Panc1 (cell line): ENCODE data around the gene CMIP. TPM values are rescaled to one million over a fixed set of nuclear protein-coding genes. Genes with fewer than 3 reads are reported as not detected.
A peak's percentile ranks its signal among the peaks of the same experiment; 100 is the strongest.

Experiments used
- ATAC-seq: fragments of 200-7000 bp; cut with Tn5 transposase; 2 replicates; pipeline ENCODE4 v1.9.1; 2020; ENCODE audit warnings: mild to moderate bottlenecking, moderate library complexity
- BruUV-seq: library from RNA; stranded (reverse); fragments of 400-500 nt; replicated peaks from 2 replicates; lab custom pipeline; 2021; lab: Mats Ljungman, UMichigan
- CTCF ChIA-PET: fragments of 300-600 bp; sonication (Branson Sonifier 250); formaldehyde crosslinking; loops from one replicate; lab custom pipeline; 2022; ENCODE audit warnings: antibody characterized with exemption; lab: Charles Lee
- POLR2A ChIA-PET: fragments of 300-600 bp; sonication (Branson Sonifier 250); formaldehyde crosslinking; loops from one replicate; lab custom pipeline; 2022; ENCODE audit warnings: antibody characterized with exemption; lab: Charles Lee
- DNase-seq: peaks from one replicate; pipeline ENCODE4 v3.0.0-alpha.2; 2010; ENCODE audit warnings: low read depth, low spot score
- H3K27ac ChIP-seq: 2 replicates; pipeline ENCODE4 v1.5.1; 2011; ENCODE audit warnings: mild to moderate bottlenecking, low read length, inconsistent platforms
- H3K27me3 ChIP-seq: fragments of 200-500 bp; sonication (Bioruptor generic); 2 replicates; pipeline ENCODE4 v1.6.0; 2014; ENCODE audit warnings: low read length, inconsistent platforms; ENCODE audit not compliant: control insufficient read depth, insufficient read depth
- H3K36me3 ChIP-seq: fragments of 200-500 bp; sonication (Bioruptor generic); 2 replicates; pipeline ENCODE4 v1.5.1; 2014; ENCODE audit warnings: inconsistent platforms, mild to moderate bottlenecking, low read length, moderate library complexity; ENCODE audit not compliant: control insufficient read depth, insufficient read depth
- H3K4me1 ChIP-seq: 2 replicates; pipeline ENCODE4 v1.5.1; 2011; ENCODE audit warnings: inconsistent platforms, mild to moderate bottlenecking, low read length, moderate library complexity; ENCODE audit not compliant: control insufficient read depth, insufficient read depth
- H3K4me3 ChIP-seq, 2 experiments: 2 replicates each; pipeline ENCODE4 v1.5.1; 2011 to 2012; ENCODE audit warnings: low read depth in 2 of 2, low read length in 2 of 2, mild to moderate bottlenecking in 2 of 2, inconsistent platforms in 1 of 2, moderate library complexity in 1 of 2
- H3K9me3 ChIP-seq: fragments of 200-500 bp; sonication (Bioruptor generic); 2 replicates; pipeline ENCODE4 v1.5.1; 2014; ENCODE audit warnings: low read depth, mild to moderate bottlenecking, inconsistent platforms, low read length, moderate library complexity; ENCODE audit not compliant: control insufficient read depth, insufficient read depth
- POLR2AphosphoS5 ChIP-seq: IDR thresholded peaks from 2 replicates; pipeline ENCODE4 v1.6.1; 2012; ENCODE audit warnings: mild to moderate bottlenecking, low read depth, low read length, moderate library complexity
- SIN3A ChIP-seq: IDR thresholded peaks from 2 replicates; pipeline ENCODE4 v1.6.1; 2012; ENCODE audit warnings: low read depth, mild to moderate bottlenecking, low read length, moderate library complexity, borderline replicate concordance; ENCODE audit not compliant: insufficient read depth
- TCF7L2 ChIP-seq: IDR thresholded peaks from 2 replicates; pipeline ENCODE4 v1.6.1; 2011; ENCODE audit warnings: mild to moderate bottlenecking, low read depth, low read length, inconsistent platforms
- in situ Hi-C: cut with HindIII; loops from 2 replicates; pipeline ENCODE4 v1.10.0; 2016; ENCODE audit warnings: low sequenced_read_pairs, low pct_unique_long_range_greater_than_20kb
- intact Hi-C: fragments of 100-400 bp; cut with micrococcal nuclease; formaldehyde crosslinking; loops from one replicate; pipeline ENCODE4 v1.10.0; 2022; ENCODE audit not compliant: unreplicated experiment
- total RNA-seq: library from RNA; stranded (reverse); gene quantifications from one replicate; pipeline ENCODE4 v1.2.1, GENCODE V29; 2021; ENCODE audit not compliant: unreplicated experiment
- TF ChIP-seq, protein P1 (sequence below), 2 experiments: IDR thresholded peaks; 2 replicates each; pipeline ENCODE4 v1.6.1; 2011 to 2012; ENCODE audit warnings: low read depth in 2 of 2, control low read depth in 1 of 2, low read length in 1 of 2, mild to moderate bottlenecking in 1 of 2, moderate library complexity in 1 of 2; ENCODE audit not compliant: insufficient read depth in 1 of 2
- TF ChIP-seq, protein P2 (sequence below): fragments of 450-650 bp; IDR thresholded peaks from 2 replicates; pipeline ENCODE4 v1.5.1; 2017; ENCODE audit warnings: mild to moderate bottlenecking

CMIP gene
- total RNA-seq, 1 experiment from 2014 or later, result 49.7 TPM

DNA sequence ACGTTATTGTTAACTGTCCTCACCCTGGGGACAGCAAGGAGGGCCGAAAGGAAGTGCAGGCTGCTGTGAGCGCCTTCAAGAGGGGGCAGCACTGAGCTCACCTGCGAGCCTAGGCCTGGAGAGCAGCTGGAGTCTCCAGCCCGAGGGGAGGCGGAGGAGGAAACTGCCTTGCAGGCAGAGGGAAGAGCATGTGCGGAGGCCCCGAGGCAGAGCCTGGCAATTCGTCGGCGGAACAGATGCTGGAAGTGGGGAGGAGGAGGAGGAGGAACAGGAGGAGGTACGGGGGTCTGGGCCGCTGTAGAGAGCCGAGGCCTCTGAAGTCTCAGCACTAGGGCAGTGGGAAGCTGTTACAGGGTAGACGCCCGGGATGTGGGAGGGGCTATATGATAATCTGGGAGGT, 284.8 kb downstream of the CMIP start:
- intact Hi-C loops, result no loop called here
- Histone ChIP-seq H3K4me3 (no peak overlapping the region), H3K36me3 (no peaks in the 10 kb centered on the region), H3K27me3 (no peaks in the 10 kb centered on the region), H3K4me1 (peaks cover 3% of the 10 kb centered on the region; the same call in 1 of the 2 replicates), H3K9me3 (no peaks in the 10 kb centered on the region), H3K27ac (no peak overlapping the region)
- ChIA-PET CTCF (interaction anchor here (1.2 kb wide), 1 partner anchor 361 kb away, joined by 3 read pairs; no protein-coding TSS in a partner anchor), POLR2A (no interaction called here)
- in situ Hi-C loops, result no loop called here
- DNase-seq (no peak), ATAC-seq (no peak)
- no peak for TF ChIP-seq TCF7L2
- TF ChIP-seq, protein P1, sequence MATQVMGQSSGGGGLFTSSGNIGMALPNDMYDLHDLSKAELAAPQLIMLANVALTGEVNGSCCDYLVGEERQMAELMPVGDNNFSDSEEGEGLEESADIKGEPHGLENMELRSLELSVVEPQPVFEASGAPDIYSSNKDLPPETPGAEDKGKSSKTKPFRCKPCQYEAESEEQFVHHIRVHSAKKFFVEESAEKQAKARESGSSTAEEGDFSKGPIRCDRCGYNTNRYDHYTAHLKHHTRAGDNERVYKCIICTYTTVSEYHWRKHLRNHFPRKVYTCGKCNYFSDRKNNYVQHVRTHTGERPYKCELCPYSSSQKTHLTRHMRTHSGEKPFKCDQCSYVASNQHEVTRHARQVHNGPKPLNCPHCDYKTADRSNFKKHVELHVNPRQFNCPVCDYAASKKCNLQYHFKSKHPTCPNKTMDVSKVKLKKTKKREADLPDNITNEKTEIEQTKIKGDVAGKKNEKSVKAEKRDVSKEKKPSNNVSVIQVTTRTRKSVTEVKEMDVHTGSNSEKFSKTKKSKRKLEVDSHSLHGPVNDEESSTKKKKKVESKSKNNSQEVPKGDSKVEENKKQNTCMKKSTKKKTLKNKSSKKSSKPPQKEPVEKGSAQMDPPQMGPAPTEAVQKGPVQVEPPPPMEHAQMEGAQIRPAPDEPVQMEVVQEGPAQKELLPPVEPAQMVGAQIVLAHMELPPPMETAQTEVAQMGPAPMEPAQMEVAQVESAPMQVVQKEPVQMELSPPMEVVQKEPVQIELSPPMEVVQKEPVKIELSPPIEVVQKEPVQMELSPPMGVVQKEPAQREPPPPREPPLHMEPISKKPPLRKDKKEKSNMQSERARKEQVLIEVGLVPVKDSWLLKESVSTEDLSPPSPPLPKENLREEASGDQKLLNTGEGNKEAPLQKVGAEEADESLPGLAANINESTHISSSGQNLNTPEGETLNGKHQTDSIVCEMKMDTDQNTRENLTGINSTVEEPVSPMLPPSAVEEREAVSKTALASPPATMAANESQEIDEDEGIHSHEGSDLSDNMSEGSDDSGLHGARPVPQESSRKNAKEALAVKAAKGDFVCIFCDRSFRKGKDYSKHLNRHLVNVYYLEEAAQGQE (IDR thresholded peaks at IDR 0.05; ENCODE audit: insufficient read depth in 1 of 2, low read depth in 2 of 2, low read length in 1 of 2), result no peak
- TF ChIP-seq, protein P2, sequence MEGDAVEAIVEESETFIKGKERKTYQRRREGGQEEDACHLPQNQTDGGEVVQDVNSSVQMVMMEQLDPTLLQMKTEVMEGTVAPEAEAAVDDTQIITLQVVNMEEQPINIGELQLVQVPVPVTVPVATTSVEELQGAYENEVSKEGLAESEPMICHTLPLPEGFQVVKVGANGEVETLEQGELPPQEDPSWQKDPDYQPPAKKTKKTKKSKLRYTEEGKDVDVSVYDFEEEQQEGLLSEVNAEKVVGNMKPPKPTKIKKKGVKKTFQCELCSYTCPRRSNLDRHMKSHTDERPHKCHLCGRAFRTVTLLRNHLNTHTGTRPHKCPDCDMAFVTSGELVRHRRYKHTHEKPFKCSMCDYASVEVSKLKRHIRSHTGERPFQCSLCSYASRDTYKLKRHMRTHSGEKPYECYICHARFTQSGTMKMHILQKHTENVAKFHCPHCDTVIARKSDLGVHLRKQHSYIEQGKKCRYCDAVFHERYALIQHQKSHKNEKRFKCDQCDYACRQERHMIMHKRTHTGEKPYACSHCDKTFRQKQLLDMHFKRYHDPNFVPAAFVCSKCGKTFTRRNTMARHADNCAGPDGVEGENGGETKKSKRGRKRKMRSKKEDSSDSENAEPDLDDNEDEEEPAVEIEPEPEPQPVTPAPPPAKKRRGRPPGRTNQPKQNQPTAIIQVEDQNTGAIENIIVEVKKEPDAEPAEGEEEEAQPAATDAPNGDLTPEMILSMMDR, result no peak
- no peak for TF ChIP-seq SIN3A
- TF ChIP-seq POLR2AphosphoS5, result no peak
- BruUV-seq, result no TSS peak

DNA sequence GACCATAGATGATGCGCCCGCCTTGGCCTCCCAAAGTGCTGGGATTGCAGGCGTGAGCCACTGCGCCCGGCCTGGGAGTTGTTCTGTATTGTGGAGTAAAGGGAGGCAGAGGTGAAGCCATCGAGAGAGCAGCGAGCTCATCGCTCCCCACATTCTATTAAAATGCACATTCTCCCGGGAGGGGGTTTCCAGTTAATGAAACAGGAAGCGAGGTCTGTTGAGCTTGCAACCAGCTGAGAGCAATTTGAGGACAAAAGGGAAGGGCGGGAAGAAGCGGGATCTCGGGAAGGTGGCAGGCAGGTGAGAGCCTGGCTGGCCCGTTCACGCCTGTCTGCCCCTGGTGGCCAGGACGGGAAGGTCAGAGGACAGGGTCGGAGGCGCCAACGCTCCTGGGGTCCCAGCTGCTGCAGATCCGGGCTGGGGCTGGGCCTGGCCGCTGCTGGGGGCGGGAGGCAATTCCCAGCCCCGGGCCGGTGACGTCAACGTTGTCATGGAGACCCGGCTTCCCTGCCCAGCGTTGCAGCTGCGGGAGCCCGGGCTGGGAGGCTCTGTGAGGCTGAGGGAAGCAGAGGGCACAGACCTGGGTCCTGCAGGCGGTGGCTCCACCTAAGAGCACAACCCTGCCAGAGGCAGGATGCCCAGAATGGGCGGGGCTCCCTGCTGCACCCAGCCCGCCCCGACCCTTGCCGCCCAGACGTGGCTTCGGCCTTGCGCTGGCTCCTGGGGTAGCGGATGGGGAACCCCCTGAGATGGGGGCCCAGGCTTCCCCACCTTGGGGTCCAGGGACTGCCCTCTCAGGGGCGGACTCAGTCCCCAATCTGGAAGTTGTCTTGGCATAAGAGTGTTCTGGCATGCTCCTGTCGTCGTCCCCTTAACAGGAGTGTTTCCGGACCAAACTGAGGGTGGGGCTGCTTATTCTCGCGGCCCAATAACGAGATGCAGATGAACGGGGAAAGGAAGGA, 285.8 kb downstream of the CMIP start:
- POLR2A ChIA-PET, result no interaction called here
- ATAC-seq (peak; percentile 93), DNase-seq (no peak)
- no peaks in the 10 kb centered on the region for H3K9me3 ChIP-seq
- intact Hi-C loops (loop anchor here (10.0 kb wide), 2 partner anchors 696 to 726 kb away; partner anchors contain the start of genes ATMIN, CENPN and CMC2), in situ Hi-C loops (no loop called here)
- peak overlapping the region; percentile 16 to 42 for H3K4me3 ChIP-seq
- no peaks in the 10 kb centered on the region for H3K27me3 ChIP-seq
- CTCF ChIA-PET, result interaction anchor here (1.2 kb wide), 1 partner anchor 362 kb away, joined by 3 read pairs; no protein-coding TSS in a partner anchor
- no peak for TF ChIP-seq TCF7L2
- TF ChIP-seq, protein P2, result peak; percentile 79
- H3K36me3 ChIP-seq, result no peaks in the 10 kb centered on the region
- no peak overlapping the region for H3K27ac ChIP-seq
- no TSS peak for BruUV-seq
- H3K4me1 ChIP-seq, result peaks cover 3% of the 10 kb centered on the region; the same call in 1 of the 2 replicates
